ENCODE results near the gene CYP8B1. TPM values are rescaled to one million over a fixed set of nuclear protein-coding genes. Genes with fewer than 3 reads are reported as not detected.

The CYP8B1 gene
- total and polyA plus RNA-seq, 2 of the 13 experiments (the other 11 are each of a cell fraction or from before 2014, with no cell fraction given): 0.58 to 2.0 TPM

DNA sequence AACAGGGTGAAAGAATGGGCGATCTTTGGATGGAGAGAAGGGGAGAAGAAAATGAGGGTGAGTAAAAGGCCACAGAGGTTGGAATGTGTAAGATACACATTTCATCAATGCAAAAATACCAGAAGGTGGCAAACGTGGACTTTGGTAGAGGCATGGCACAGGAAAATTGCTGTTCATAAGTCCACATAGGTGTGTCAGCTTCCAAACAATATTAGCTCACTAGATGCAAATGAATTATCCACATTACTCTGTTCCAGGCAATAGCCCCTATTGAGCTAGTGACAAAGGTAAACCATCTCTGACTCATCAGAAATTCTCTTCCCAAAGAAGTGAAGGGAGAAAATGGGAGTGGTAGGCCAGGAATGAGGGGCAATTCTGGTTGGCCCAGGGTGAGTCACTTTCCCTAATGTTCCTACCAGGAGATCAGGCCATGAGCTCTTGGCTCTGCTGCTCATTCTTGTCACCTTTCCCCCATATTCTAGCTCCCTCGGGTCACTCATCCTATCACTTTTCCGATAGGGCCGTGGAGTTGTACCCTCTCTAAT lies 46.5 kb downstream of the CYP8B1 start (continued):
- TF ChIP-seq ZNF709 (CRISPR knock-in tag; IDR thresholded peaks at IDR 0.05) (0 out of 2 replicates have a peak, but pooled peaks have one; percentile 27), ZFX (CRISPR knock-in tag; IDR thresholded peaks at IDR 0.05; ENCODE audit: low read depth) (peak; percentile 23), CEBPB (IDR thresholded peaks at IDR 0.05; ENCODE audit: borderline replicate concordance, low read depth, low read length) (peak; percentile 18; the same call in 1 of the 2 replicates), ZNF337 (CRISPR knock-in tag; IDR thresholded peaks at IDR 0.05; ENCODE audit: borderline replicate concordance, low read depth) (no peak), PPARG (CRISPR knock-in tag; conservative IDR thresholded peaks at IDR 0.05) (peak; percentile 83), HNRNPL (IDR thresholded peaks at IDR 0.05; ENCODE audit: low read depth, low read length) (0 out of 2 replicates have a peak, but pooled peaks have one; percentile 28), CREM (IDR thresholded peaks at IDR 0.05) (peak; percentile 76; the same call in 1 of the 2 replicates), CREM (CRISPR knock-in tag; IDR thresholded peaks at IDR 0.05) (no peak), HNF4G (IDR thresholded peaks at IDR 0.05; ENCODE audit: borderline replicate concordance, low read depth, low read length) (peak; percentile 94), HNF4G (CRISPR knock-in tag; IDR thresholded peaks at IDR 0.05; ENCODE audit: borderline replicate concordance, low read depth) (peak; percentile 66; the same call in 1 of the 2 replicates), ZNF292 (CRISPR knock-in tag; IDR thresholded peaks at IDR 0.05; ENCODE audit: borderline replicate concordance, low read depth) (0 out of 2 replicates have a peak, but pooled peaks have one; percentile 7), ZNF644 (CRISPR knock-in tag; IDR thresholded peaks at IDR 0.05; ENCODE audit: low read depth) (peak; percentile 12; the same call in 1 of the 2 replicates), PRMT3 (CRISPR knock-in tag; IDR thresholded peaks at IDR 0.05; ENCODE audit: borderline replicate concordance, low read depth) (0 out of 2 replicates have a peak, but pooled peaks have one; percentile 46), RAD21 (CRISPR knock-in tag; IDR thresholded peaks at IDR 0.05) (no peak), FOXK1 (CRISPR knock-in tag; IDR thresholded peaks at IDR 0.05; ENCODE audit: borderline replicate concordance, low read depth) (peak; percentile 56; the same call in 1 of the 2 replicates), KLF9 (CRISPR knock-in tag; IDR thresholded peaks at IDR 0.05; ENCODE audit: low read depth) (peak; percentile 50; the same call in 1 of the 2 replicates), ZSCAN12 (CRISPR knock-in tag; IDR thresholded peaks at IDR 0.05) (no peak), ZNF775 (CRISPR knock-in tag; IDR thresholded peaks at IDR 0.05; ENCODE audit: borderline replicate concordance) (peak; percentile 99)
- TF ChIP-seq, protein P1, sequence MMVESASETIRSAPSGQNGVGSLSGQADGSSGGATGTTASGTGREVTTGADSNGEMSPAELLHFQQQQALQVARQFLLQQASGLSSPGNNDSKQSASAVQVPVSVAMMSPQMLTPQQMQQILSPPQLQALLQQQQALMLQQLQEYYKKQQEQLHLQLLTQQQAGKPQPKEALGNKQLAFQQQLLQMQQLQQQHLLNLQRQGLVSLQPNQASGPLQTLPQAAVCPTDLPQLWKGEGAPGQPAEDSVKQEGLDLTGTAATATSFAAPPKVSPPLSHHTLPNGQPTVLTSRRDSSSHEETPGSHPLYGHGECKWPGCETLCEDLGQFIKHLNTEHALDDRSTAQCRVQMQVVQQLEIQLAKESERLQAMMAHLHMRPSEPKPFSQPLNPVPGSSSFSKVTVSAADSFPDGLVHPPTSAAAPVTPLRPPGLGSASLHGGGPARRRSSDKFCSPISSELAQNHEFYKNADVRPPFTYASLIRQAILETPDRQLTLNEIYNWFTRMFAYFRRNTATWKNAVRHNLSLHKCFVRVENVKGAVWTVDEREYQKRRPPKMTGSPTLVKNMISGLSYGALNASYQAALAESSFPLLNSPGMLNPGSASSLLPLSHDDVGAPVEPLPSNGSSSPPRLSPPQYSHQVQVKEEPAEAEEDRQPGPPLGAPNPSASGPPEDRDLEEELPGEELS (CRISPR knock-in tag; IDR thresholded peaks at IDR 0.05): peak; percentile 83
- TF ChIP-seq, protein P2, sequence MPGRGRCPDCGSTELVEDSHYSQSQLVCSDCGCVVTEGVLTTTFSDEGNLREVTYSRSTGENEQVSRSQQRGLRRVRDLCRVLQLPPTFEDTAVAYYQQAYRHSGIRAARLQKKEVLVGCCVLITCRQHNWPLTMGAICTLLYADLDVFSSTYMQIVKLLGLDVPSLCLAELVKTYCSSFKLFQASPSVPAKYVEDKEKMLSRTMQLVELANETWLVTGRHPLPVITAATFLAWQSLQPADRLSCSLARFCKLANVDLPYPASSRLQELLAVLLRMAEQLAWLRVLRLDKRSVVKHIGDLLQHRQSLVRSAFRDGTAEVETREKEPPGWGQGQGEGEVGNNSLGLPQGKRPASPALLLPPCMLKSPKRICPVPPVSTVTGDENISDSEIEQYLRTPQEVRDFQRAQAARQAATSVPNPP (CRISPR knock-in tag; IDR thresholded peaks at IDR 0.05): peak; percentile 62; the same call in 1 of the 2 replicates
- TF ChIP-seq, protein P3, sequence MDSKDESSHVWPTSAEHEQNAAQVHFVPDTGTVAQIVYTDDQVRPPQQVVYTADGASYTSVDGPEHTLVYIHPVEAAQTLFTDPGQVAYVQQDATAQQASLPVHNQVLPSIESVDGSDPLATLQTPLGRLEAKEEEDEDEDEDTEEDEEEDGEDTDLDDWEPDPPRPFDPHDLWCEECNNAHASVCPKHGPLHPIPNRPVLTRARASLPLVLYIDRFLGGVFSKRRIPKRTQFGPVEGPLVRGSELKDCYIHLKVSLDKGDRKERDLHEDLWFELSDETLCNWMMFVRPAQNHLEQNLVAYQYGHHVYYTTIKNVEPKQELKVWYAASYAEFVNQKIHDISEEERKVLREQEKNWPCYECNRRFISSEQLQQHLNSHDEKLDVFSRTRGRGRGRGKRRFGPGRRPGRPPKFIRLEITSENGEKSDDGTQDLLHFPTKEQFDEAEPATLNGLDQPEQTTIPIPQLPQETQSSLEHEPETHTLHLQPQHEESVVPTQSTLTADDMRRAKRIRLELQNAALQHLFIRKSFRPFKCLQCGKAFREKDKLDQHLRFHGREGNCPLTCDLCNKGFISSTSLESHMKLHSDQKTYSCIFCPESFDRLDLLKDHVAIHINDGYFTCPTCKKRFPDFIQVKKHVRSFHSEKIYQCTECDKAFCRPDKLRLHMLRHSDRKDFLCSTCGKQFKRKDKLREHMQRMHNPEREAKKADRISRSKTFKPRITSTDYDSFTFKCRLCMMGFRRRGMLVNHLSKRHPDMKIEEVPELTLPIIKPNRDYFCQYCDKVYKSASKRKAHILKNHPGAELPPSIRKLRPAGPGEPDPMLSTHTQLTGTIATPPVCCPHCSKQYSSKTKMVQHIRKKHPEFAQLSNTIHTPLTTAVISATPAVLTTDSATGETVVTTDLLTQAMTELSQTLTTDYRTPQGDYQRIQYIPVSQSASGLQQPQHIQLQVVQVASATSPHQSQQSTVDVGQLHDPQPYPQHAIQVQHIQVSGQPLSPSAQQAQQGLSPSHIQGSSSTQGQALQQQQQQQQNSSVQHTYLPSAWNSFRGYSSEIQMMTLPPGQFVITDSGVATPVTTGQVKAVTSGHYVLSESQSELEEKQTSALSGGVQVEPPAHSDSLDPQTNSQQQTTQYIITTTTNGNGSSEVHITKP (CRISPR knock-in tag; IDR thresholded peaks at IDR 0.05; ENCODE audit: low read depth): 0 out of 2 replicates have a peak, but pooled peaks have one; percentile 57
- TF ChIP-seq, protein P4, sequence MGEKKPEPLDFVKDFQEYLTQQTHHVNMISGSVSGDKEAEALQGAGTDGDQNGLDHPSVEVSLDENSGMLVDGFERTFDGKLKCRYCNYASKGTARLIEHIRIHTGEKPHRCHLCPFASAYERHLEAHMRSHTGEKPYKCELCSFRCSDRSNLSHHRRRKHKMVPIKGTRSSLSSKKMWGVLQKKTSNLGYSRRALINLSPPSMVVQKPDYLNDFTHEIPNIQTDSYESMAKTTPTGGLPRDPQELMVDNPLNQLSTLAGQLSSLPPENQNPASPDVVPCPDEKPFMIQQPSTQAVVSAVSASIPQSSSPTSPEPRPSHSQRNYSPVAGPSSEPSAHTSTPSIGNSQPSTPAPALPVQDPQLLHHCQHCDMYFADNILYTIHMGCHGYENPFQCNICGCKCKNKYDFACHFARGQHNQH (CRISPR knock-in tag; IDR thresholded peaks at IDR 0.05): peak; percentile 70; the same call in 1 of the 2 replicates

Data from HepG2 (cell line).